ENCODE data around the gene DYNLT2. TPM values are rescaled to one million over a fixed set of nuclear protein-coding genes. Genes with fewer than 3 reads are reported as not detected.
A peak's percentile ranks its signal among the peaks of the same experiment; 100 is the strongest.
"Not testable (repeated sequence)": the region's sequence is repeated elsewhere in the genome, so short reads cannot be mapped to it uniquely, and the experiment has no call there.

Gene DYNLT2
- total and polyA plus RNA-seq, 9 donors: 2.3 to 4.0 (median 3.0) TPM

- Histone ChIP-seq H3K36me3 (ENCODE audit: control insufficient read depth, insufficient read depth, low read length) (peaks cover 9% of the 10 kb centered on the region), H3K4me3 (ENCODE audit: low read length) (peak within 1 kb of the TSS; percentile 93), H3K4me1 (ENCODE audit: control insufficient read depth, insufficient read depth, low read length) (peaks cover 9% of the 10 kb centered on the region), H3K9me3 (replicated peaks; ENCODE audit: control insufficient read depth, low read depth, low read length) (no peaks in the 10 kb centered on the region), H3K27me3 (ENCODE audit: control insufficient read depth, insufficient read depth, low read length) (no peaks in the 10 kb centered on the region), H3K27ac (ENCODE audit: low read length) (peak within 1 kb of the TSS; percentile 92)
- WGBS (ENCODE audit: insufficient coverage): under 1% methylated on average over 87 of the region's 92 CpGs
- DNase-seq: peak; percentile 98
These were observed 49.2 kb downstream of the DYNLT2 start, which contains the start of the genes C6orf120 and WDR27 for GRCh38 chr6:169701954-169702839. Gene C6orf120 (plus strand): TSS chr6:169702126. CDS start chr6:169702460, 334 bp downstream. Gene WDR27 (minus strand): TSS chr6:169702029. CDS start chr6:169689005, 13,024 bp downstream.

- Histone ChIP-seq H3K27me3 (ENCODE audit: control insufficient read depth, insufficient read depth, low read length) (no peaks in the 10 kb centered on the region), H3K36me3 (ENCODE audit: control insufficient read depth, insufficient read depth, low read length) (peaks cover 9% of the 10 kb centered on the region), H3K9me3 (replicated peaks; ENCODE audit: control insufficient read depth, low read depth, low read length) (peaks cover under 1% of the 10 kb centered on the region), H3K27ac (ENCODE audit: low read length) (peak overlapping the region; percentile 92), H3K4me3 (ENCODE audit: low read length) (peak overlapping the region; percentile 93), H3K4me1 (ENCODE audit: control insufficient read depth, insufficient read depth, low read length) (peaks cover 9% of the 10 kb centered on the region)
- under 1% methylated on average over 52 of the region's 54 CpGs for WGBS (ENCODE audit: insufficient coverage)
- no peak for DNase-seq
These were observed 49.9 kb downstream of the DYNLT2 start for GRCh38 chr6:169701311-169701953.

GRCh38 chr6:169700296-169700695, 51.1 kb downstream of the DYNLT2 start:
- peak; percentile 29 for DNase-seq
- Histone ChIP-seq H3K4me1 (ENCODE audit: control insufficient read depth, insufficient read depth, low read length) (peaks cover 9% of the 10 kb centered on the region), H3K27ac (ENCODE audit: low read length) (no peak overlapping the region), H3K27me3 (ENCODE audit: control insufficient read depth, insufficient read depth, low read length) (no peaks in the 10 kb centered on the region), H3K4me3 (ENCODE audit: low read length) (no peak overlapping the region), H3K36me3 (ENCODE audit: control insufficient read depth, insufficient read depth, low read length) (peaks cover 9% of the 10 kb centered on the region), H3K9me3 (replicated peaks; ENCODE audit: control insufficient read depth, low read depth, low read length) (peaks cover 2% of the 10 kb centered on the region)
- 0% methylated on average over 1 of the region's 5 CpGs for WGBS (ENCODE audit: insufficient coverage)

GRCh38 chr6:169697115-169697514, 54.3 kb downstream of the DYNLT2 start:
- WGBS (ENCODE audit: insufficient coverage): 95% methylated on average over 7 of the region's 10 CpGs
- not testable (repeated sequence) for H3K27ac ChIP-seq (ENCODE audit: low read length); DNase-seq

GRCh38 chr6:169695131-169695530, 56.2 kb downstream of the DYNLT2 start:
- Histone ChIP-seq H3K27ac (ENCODE audit: low read length) (no peak overlapping the region), H3K9me3 (replicated peaks; ENCODE audit: control insufficient read depth, low read depth, low read length) (peaks cover 16% of the 10 kb centered on the region), H3K4me1 (ENCODE audit: control insufficient read depth, insufficient read depth, low read length) (peaks cover under 1% of the 10 kb centered on the region), H3K36me3 (ENCODE audit: control insufficient read depth, insufficient read depth, low read length) (peaks cover 21% of the 10 kb centered on the region), H3K27me3 (ENCODE audit: control insufficient read depth, insufficient read depth, low read length) (no peaks in the 10 kb centered on the region), H3K4me3 (ENCODE audit: low read length) (no peak overlapping the region)
- 80% methylated on average over 5 of the region's 5 CpGs for WGBS (ENCODE audit: insufficient coverage)
- DNase-seq: no peak

More at GRCh38 chr6:169697115-169697514, 54.3 kb downstream of the DYNLT2 start:
- not testable (repeated sequence) for H3K27me3 ChIP-seq (ENCODE audit: control insufficient read depth, insufficient read depth, low read length); H3K9me3 ChIP-seq (replicated peaks; ENCODE audit: control insufficient read depth, low read depth, low read length); H3K4me3 ChIP-seq (ENCODE audit: low read length); H3K4me1 ChIP-seq (ENCODE audit: control insufficient read depth, insufficient read depth, low read length)
- H3K36me3 ChIP-seq (ENCODE audit: control insufficient read depth, insufficient read depth, low read length): peaks cover 16% of the 10 kb centered on the region

GRCh38 chr6:169692516-169692915, 58.9 kb downstream of the DYNLT2 start:
- Histone ChIP-seq H3K9me3 (replicated peaks; ENCODE audit: control insufficient read depth, low read depth, low read length) (peaks cover 23% of the 10 kb centered on the region), H3K4me3 (ENCODE audit: low read length) (no peak overlapping the region), H3K36me3 (ENCODE audit: control insufficient read depth, insufficient read depth, low read length) (peaks cover 24% of the 10 kb centered on the region), H3K4me1 (ENCODE audit: control insufficient read depth, insufficient read depth, low read length) (no peaks in the 10 kb centered on the region), H3K27me3 (ENCODE audit: control insufficient read depth, insufficient read depth, low read length) (no peaks in the 10 kb centered on the region), H3K27ac (ENCODE audit: low read length) (no peak overlapping the region)
- WGBS (ENCODE audit: insufficient coverage): 91% methylated on average over 3 of the region's 3 CpGs
- DNase-seq: no peak

- Histone ChIP-seq H3K4me3 (ENCODE audit: low read length) (no peak overlapping the region), H3K9me3 (replicated peaks; ENCODE audit: control insufficient read depth, low read depth, low read length) (peaks cover 25% of the 10 kb centered on the region), H3K27ac (ENCODE audit: low read length) (no peak overlapping the region), H3K4me1 (ENCODE audit: control insufficient read depth, insufficient read depth, low read length) (no peaks in the 10 kb centered on the region), H3K36me3 (ENCODE audit: control insufficient read depth, insufficient read depth, low read length) (peaks cover 27% of the 10 kb centered on the region), H3K27me3 (ENCODE audit: control insufficient read depth, insufficient read depth, low read length) (no peaks in the 10 kb centered on the region)
- no peak for DNase-seq
- no CpG with 5 or more reads among the region's 2 CpGs for WGBS (ENCODE audit: insufficient coverage)
These were observed 60.1 kb downstream of the DYNLT2 start for GRCh38 chr6:169691260-169691659.

Other genes with a start within 250 kb of the DYNLT2 start
- 21.5 TPM for gene WDR27, start 49.5 kb downstream of the DYNLT2 start, total RNA-seq
- gene WDR27, start 49.5 kb downstream of the DYNLT2 start, polyA plus RNA-seq (ENCODE audit: insufficient read depth in 1 of 8, insufficient read length in 8 of 8, low replicate concordance in 1 of 8): 10 to 100 TPM; 25.0 to 49.4 (median 30.4) TPM
- gene C6orf120, start 49.4 kb downstream of the DYNLT2 start, total RNA-seq: 29.8 TPM
- 10 to 100 TPM; 24.3 to 41.6 (median 33.5) TPM for gene C6orf120, start 49.4 kb downstream of the DYNLT2 start, polyA plus RNA-seq (ENCODE audit: insufficient read depth in 1 of 8, insufficient read length in 8 of 8, low replicate concordance in 1 of 8)
- 32.5 TPM for gene PHF10, start 27.1 kb downstream of the DYNLT2 start, total RNA-seq
- 10 to 100 TPM; 53.7 to 82.4 (median 74.3) TPM for gene PHF10, start 27.1 kb downstream of the DYNLT2 start, polyA plus RNA-seq (ENCODE audit: insufficient read depth in 1 of 8, insufficient read length in 8 of 8, low replicate concordance in 1 of 8)
- 22.4 TPM for gene ERMARD, start 50 bp upstream of the DYNLT2 start, total RNA-seq
- 10 to 100 TPM; 14.9 to 27.7 (median 18.5) TPM for gene ERMARD, start 50 bp upstream of the DYNLT2 start, polyA plus RNA-seq (ENCODE audit: insufficient read depth in 1 of 8, insufficient read length in 8 of 8, low replicate concordance in 1 of 8)

Measured in muscle of leg (tissue), 11 donors.